K562 (cell line): Measurements from ENCODE around the gene DNAJB13. TPM values are rescaled to one million over a fixed set of nuclear protein-coding genes. Genes with fewer than 3 reads are reported as not detected.

Source experiments
- DMBX1 ChIP-seq: fragments of 250-450 bp; sonication (Bioruptor Pico); IDR thresholded peaks from 2 replicates; pipeline ENCODE4 v1.8.0; 2022; ENCODE audit warnings: inconsistent platforms, mild to moderate bottlenecking, moderate library complexity, borderline replicate concordance
- IRF9 ChIP-seq: fragments of 450-650 bp; IDR thresholded peaks from 2 replicates; pipeline ENCODE4 v1.6.1; 2016; ENCODE audit warnings: missing biosample characterization, missing genetic modification characterization
- L3MBTL2 ChIP-seq: fragments of 450-650 bp; IDR thresholded peaks from 2 replicates; pipeline ENCODE4 v1.6.1; 2016; ENCODE audit warnings: mild to moderate bottlenecking, moderate library complexity
- MGA ChIP-seq: fragments of 450-650 bp; IDR thresholded peaks from 2 replicates; pipeline ENCODE4 v1.6.1; 2016; ENCODE audit warnings: mild to moderate bottlenecking, moderate library complexity
- NR2C1 ChIP-seq, 2 experiments: fragments of 450-650 bp; IDR thresholded peaks; 2 replicates each; pipeline ENCODE4 v1.6.1; 2017; ENCODE audit warnings: mild to moderate bottlenecking in 2 of 2, antibody characterized with exemption in 1 of 2, inconsistent platforms in 1 of 2, missing compliant biosample characterization in 1 of 2, missing genetic modification characterization in 1 of 2
- NR4A1 ChIP-seq, 2 experiments: fragments of 250-450 bp in 1 of 2; fragments of 450-650 bp in 1 of 2; sonication (Bioruptor Pico) in 1 of 2; IDR thresholded peaks; 2 replicates each; pipeline versions ENCODE4 v1.4.0 to v1.6.1; 2016 to 2020; ENCODE audit warnings: mild to moderate bottlenecking in 2 of 2, missing compliant biosample characterization in 1 of 2, missing genetic modification characterization in 1 of 2, moderate library complexity in 1 of 2
- RBM34 ChIP-seq: fragments of 200-400 bp; formaldehyde crosslinking; IDR thresholded peaks from 2 replicates; pipeline ENCODE4 v1.6.1; 2018; ENCODE audit warnings: low read length, borderline replicate concordance; ENCODE audit not compliant: insufficient read depth
- ZFPM2 ChIP-seq: fragments of 250-450 bp; sonication (Bioruptor Pico); IDR thresholded peaks from 2 replicates; pipeline ENCODE4 v1.5.1; 2022; ENCODE audit warnings: mild to moderate bottlenecking
- ZNF384 ChIP-seq: IDR thresholded peaks from 2 replicates; pipeline ENCODE4 v1.6.1; 2012; ENCODE audit warnings: low read depth, low read length, improper control_type of control experiment
- ZNF395 ChIP-seq: fragments of 200-800 bp; sonication (Bioruptor generic); IDR thresholded peaks from 2 replicates; pipeline ENCODE4 v1.6.1; 2017; ENCODE audit warnings: missing genetic modification characterization, missing compliant biosample characterization
- ZNF707 ChIP-seq: fragments of 250-450 bp; sonication (Bioruptor Pico); conservative IDR thresholded peaks from 2 replicates; pipeline ENCODE4 v1.8.0; 2022; ENCODE audit warnings: inconsistent platforms, mild to moderate bottlenecking, moderate library complexity
- polyA plus RNA-seq, 8 experiments: library from polyadenylated mRNA; depleted of rRNA in 4 of 8; stranded (reverse) in 5 of 8; unstranded in 3 of 8; fragments of >200 nt; fragmentation: Nextera tagmentation in 2 of 8; fragmentation: Illumina TruSeq in 1 of 8; extraction: Ambion mirVana in 2 of 8; extraction: Trizol in 1 of 8; gene quantifications; 2 replicates each; pipeline versions ENCODE4 v1.2.1 to v1.2.3, GENCODE V29; 2011 to 2014; ENCODE audit warnings: inconsistent platforms in 1 of 8, missing spikeins in 1 of 8
- total RNA-seq, 7 experiments: library from RNA; depleted of rRNA in 6 of 7; stranded (reverse); fragments of >200 nt in 6 of 7; fragmentation: Illumina TruSeq in 2 of 7; extraction: Trizol in 2 of 7; gene quantifications; 2 replicates each; pipeline versions ENCODE4 v1.2.1 to v1.2.3, GENCODE V29; 2011 to 2021; ENCODE audit warnings: low replicate concordance in 1 of 7

Gene DNAJB13
- total and polyA plus RNA-seq, 9 of the 15 experiments (the other 6 are each of a cell fraction or from before 2014, with no cell fraction given) = 0.14 TPM; not detected in 8

- TF ChIP-seq MGA (no peak), RBM34 (no peak), ZNF384 (no peak), ZNF395 (CRISPR knock-in tag) (no peak), ZFPM2 (CRISPR knock-in tag) (no peak), DMBX1 (CRISPR knock-in tag) (peak; percentile 87; the same call in 1 of the 2 replicates), ZNF707 (CRISPR knock-in tag) (peak; percentile 74), IRF9 (tag) (no peak), NR2C1 (IDR thresholded peaks at IDR 0.05) (no peak; the same call in 1 of the 2 replicates), NR2C1 (tag; IDR thresholded peaks at IDR 0.05) (0 out of 2 replicates have a peak, but pooled peaks have one; percentile 15), L3MBTL2 (no peak), NR4A1 (CRISPR knock-in tag; IDR thresholded peaks at IDR 0.05) (no peak), NR4A1 (tag; IDR thresholded peaks at IDR 0.05) (0 out of 2 replicates have a peak, but pooled peaks have one; percentile 32)
Measured at GRCh38 chr11:74015919-74016684, 65.3 kb downstream of the DNAJB13 start (continued).
